Measurements from ENCODE around the gene METTL24.

Gene METTL24, protein sequence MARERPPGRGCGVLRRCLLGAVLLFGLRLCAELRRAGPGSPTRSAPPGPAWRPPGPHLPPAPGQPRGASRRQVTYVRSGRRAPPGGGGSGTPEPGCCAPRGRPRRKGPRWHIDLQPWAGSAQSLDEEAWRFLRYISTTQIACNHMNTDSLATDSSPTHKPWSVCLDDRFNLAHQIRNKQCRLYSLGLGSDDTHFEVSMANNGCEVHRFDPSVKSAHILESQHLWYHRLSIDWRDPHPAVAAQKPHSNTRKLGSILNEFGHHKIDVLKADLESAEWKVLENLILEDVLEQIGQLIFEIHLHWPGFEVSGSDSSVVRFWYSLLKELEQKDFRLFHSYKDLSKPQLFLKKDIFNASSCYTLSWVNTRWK

DNA sequence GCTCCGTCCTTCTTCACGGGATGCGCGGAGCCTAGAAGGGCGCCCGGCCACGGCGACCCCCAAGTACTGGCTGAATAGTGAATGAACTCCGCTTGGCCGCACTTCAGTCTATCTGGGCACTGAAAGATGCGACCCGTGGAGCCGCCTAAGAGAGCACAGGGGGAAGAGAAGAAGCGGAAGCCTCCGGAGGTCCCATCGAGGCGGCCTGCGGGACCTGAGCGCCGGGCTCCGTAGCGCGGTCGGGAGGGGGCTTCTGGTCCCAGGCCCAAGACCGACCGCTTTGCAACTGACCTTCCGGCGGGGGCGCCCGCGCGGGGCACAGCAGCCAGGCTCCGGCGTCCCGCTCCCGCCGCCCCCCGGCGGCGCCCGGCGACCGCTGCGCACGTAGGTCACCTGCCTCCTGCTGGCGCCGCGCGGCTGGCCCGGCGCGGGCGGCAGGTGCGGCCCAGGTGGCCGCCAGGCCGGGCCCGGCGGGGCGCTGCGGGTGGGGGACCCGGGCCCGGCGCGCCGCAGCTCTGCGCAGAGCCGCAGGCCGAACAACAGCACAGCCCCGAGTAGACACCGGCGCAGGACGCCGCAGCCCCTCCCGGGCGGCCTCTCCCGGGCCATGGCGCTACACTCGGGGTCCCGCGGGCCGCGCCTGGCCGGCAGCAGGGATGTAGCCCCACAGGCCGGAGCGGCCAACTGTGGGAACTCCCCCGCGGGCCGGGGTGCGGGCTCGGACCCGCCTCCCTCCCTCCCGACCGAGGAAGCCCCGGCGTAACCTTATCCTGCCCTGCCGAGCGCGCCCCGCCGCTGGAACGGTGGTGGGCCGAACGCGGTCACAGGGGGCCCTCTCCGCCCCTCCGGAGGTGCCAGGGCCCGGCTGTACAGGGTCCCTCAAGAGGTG lies at the start of gene METTL24:
Gene METTL24 (minus strand): TSS at position 686 of the 889 bp plus-strand sequence. CDS start 77 bp downstream, at position 609.
- no peak for DNase-seq (ENCODE audit: low read depth in 2 of 2)

DNA sequence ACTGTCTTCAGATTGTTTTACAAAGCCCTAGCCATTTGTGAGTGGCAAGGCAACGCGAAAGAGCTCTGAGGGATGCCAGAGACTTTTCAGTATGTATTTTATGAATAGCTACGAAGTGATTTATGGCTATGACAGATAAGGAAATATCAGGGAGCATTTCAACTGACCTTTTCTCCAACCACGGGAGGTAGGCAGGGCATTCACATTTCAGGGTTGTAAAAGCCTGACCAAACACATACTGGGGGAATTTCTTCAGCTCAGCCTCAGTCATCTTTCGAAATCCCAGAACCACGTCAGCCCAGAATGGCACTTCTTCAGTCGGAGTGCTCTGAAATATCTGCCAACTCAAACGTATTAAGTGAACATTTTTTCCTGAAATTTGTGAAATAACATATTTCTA lies 46.5 kb upstream of the METTL24 start:
- no peak for DNase-seq (ENCODE audit: low read depth in 2 of 2)

DNA sequence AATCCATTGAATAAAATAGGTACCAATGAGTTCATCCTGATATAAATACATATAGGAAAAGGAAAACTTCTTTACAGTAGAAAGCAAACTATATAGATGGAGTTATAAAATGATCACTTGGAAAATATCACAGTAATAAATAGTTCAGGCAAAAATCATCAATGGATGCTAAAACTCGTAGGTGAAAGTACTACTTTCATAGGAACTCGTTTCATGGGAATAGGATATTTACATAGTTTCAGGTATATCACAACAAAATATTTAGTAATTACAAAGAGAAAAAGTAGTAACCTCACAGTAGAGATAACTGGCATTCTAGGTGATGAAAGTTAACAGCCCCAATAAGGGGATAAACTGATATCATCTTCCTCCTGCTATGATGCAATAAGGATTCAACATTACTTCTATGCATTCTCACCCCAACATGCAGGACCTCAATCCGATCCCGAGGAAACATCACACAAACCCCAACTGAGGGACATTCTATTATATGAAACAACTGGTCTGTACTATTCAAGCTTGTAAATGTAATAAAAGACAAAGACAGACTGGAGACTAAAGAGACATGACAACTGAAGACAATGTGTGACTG lies 43.5 kb upstream of the METTL24 start:
- DNase-seq (ENCODE audit: low read depth in 2 of 2), result no peak

DNA sequence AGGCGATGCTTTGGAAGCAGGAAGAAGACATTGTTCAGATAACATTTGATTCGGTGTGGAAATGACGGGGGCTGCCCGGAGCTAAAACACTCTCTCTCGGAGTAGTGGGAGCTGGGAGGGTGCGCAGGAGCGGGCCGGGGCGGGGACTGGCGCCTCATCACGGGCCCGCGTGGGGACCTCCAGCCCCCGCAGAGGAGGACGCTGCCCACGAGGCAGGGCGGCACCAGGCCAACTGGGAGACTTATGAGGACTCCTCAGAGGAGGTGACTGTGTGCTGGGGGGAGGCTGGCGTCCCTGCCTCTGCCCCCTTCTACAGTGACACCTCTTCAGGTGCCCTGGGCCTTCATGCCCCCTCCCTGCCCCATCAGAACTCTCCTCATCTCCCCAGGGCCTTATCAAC lies 42.1 kb upstream of the METTL24 start:
- DNase-seq (ENCODE audit: low read depth in 2 of 2), result no peak

DNA sequence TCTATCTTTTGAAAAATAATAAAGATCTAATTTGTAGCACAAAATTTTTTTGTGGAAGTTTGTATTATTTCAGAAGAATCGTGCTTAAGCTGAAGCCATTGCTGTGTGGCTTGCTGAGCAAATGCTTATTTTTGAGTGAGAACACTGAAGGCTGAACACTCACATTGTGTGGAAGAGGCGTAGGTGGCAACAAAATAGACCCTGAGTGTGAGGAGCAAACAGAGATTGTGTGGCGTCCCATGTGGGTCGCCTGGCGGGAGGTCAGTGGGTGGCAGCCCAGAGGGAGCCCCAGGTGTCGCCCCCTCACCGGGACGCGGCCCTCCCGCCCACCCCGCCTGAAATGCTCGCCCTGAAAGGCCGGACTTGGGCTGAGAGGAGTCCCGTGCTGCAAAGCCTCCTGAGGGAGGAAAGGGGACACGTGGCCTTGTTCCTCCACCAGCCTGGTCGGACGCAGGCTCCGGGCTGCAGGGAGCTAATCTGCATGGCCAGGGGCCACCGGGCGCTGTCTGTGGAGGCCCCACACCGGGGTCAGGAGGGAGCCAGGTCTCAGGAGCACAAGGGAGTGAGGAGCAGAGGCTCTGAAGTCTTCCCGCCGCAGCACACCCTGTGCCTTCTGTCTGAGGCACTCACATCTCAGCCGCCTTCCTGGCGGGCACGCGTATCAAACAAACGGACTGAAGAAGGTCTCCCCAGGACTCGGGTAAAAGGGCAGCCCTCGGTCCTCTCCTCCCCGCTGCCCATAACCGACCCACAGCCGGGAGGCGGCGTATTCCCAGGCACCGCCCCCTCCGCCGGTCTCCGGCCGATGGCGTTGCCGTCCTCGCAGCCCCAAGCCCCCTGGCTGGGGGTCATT lies 41.3 kb upstream of the METTL24 start:
- no peak for DNase-seq (ENCODE audit: low read depth in 2 of 2)

DNA sequence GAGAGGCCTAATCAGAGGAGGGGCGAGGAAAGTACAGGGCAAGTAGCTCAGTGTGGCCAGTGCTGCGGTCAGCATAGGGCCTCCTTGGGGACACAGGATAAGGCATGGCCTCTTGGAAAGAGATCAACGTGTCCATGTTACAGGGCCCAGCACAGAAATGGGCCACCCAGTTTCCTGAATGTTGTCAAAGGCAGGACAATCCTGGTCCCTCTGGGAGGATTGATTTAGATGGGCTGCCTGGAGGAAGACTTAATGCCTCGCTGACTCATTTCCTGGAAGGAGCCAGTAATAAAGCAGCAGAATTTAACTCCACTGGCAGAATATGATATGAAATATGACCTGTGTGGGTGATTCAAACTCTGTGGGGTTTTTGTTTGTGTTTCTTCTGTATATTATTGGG lies 40.6 kb upstream of the METTL24 start:
- no peak for DNase-seq (ENCODE audit: low read depth in 2 of 2)

DNA sequence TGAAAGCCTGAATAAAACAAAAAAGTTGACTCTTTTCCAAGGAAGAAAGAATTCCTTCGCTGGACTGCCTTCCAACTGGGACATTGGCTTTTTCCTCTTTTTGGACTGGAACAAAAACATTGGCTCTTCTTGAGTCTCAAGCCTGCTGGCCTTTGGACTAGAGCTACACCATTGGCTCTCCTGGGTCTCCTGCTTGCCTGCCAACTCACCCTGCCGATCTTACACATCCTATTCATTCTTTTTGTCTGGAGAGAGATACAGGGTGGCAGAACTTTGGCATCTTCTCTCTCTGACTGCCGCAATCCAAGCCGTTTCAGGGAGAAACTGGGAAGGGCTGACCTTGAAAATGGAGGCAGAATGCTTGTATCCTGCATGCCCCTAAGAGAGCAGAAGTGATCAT lies 37.1 kb upstream of the METTL24 start:
- no peak for DNase-seq (ENCODE audit: low read depth in 2 of 2)

DNA sequence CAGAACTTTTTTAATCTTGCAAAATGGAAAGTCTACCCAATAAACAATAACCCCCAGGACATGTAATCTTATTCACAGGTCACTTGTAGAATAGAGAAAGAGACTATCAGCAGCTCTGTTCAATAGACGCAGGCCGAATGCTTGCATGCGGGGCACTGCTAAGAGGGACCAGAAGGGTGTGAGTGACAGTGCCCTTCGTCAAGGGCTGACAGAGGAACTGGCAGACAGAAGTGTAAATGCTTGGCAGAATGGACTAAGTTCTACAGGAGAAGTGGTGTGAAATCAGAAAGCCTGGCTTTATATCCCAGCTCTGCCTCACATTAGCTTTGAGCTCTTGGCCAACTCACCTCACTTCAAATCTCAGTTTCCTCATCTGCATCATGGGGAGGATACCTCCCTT lies 36.3 kb upstream of the METTL24 start:
- no peak for DNase-seq (ENCODE audit: low read depth in 2 of 2)

DNA sequence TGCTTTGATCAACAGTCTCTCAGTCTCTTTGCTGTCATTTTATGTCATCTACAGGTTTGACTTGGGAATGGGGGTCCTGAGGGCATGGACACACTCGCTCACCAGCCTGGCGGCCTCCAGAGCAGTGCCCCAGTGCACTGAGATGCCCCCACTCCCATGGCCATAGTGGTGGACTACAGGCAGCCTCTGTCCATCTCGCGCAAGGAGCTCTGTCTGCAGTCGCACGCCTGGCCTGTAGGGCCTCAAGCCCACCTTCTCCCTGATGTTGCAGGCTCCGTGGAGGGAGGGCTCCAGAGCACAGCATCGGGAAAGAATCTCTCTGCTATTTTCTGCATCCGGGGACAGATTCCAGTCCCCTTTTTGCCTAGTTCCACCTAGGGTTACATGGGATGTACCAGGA lies 34.6 kb upstream of the METTL24 start:
- no peak for DNase-seq (ENCODE audit: low read depth in 2 of 2)

DNA sequence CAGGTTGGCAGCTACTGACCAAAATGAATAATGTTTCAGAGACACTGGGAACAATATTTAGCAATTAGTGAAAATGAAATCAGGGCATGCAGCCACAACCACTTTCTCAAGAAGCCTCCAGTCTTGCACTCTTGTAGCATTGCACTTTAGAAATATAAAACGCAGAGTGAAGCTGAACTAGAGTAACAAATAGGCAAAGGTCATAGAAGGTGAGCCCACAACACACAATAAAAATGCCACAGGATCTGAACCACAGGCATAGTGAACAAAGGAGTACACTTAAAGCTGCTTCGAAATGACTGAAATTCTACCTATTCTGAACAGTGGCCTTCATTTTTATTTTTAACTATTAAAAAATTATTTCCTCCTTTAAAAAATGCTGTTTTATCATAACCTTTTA lies 32.3 kb upstream of the METTL24 start:
- DNase-seq (ENCODE audit: low read depth in 2 of 2), result no peak

DNA sequence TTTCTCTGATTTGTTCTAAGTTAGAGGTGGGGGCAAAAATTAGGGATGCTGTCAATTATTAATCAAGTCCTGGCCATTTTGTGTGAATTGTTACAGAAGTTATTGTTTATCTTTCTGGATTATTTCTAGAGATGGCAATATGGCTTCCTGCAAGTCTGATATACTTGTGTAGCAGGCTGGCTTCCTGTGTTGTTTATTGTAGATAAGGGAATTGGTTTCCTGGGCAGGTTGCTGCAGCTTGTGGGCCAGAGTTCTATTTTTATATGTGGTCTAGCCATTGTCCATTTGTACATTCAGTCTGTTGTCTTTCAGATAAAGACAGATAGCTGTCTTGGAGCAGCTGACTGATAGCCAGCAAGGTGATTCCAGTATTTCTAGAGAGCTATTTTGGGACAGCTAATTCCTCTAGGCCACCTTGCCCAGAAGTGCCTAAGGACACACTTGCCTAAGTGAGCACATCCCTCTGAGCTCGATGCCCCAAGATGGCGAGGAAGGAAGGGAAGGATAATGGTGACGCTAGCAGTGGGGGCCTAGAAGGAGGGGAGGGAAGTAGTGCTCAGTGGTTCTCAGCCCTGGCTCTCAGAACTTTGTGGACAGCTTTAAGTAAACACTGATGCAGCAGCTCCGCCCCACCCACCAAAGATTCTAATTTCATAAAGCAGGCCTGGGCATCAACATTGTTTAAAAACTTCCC lies 31.7 kb upstream of the METTL24 start:
- no peak for DNase-seq (ENCODE audit: low read depth in 2 of 2)

DNA sequence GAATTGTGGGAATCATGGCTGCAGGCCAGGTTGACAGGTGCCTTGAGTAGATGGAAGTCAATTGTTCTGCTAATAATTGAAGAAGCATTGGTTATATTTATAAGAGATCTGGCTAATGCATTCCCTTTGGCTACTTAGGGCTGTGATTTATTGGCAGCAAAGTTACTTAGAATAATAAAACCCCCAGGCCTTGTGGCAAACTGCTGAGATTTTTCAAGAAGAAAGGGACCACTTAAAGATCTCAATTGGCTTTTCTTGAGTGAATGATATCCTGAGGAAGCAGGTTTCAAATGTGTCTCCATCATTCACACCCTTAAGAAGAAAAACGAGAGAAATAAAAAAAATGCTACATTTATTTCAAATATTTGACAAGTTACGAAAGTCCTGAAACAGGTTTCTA lies 29.8 kb upstream of the METTL24 start:
- no peak for DNase-seq (ENCODE audit: low read depth in 2 of 2)

DNA sequence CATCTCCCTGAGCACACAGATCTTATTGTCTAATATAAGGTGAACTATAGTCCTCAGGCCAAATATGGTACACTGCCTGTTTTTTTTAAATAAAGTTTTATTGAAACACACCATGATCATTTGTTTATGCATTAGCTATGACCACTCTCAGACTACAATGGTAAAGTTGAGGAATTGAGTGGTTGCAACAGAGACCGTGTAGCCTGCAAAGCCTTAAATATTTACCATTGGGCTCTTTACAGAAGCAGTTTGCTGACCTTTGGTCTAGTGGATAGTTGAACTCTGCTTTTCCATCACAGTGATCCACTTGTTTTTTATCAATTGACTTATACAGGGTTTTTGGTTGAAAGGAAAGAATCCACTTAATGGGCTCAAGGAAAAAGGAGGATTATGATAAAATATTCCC lies 27.3 kb upstream of the METTL24 start:
- DNase-seq (ENCODE audit: low read depth in 2 of 2), result no peak

DNA sequence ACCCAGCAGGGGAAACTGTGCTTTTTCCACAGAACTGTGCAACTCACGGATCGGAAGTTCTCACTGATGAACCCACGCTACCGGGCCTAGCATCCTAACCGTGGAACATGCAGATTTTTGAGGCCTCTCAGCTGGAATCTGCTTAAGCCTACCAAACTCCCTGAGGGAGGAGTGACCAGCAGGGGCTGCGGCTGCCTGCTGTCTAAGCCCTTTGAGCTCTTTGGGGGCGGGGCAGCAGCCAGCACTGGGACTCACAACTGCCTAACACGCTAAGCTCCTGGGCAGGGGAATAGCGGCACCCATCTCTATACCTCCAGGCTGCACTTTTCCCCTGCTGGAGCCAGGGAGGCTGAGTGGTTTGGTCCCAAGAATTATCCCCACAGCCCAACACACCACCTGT lies 20.4 kb upstream of the METTL24 start:
- DNase-seq (ENCODE audit: low read depth in 2 of 2), result no peak

DNA sequence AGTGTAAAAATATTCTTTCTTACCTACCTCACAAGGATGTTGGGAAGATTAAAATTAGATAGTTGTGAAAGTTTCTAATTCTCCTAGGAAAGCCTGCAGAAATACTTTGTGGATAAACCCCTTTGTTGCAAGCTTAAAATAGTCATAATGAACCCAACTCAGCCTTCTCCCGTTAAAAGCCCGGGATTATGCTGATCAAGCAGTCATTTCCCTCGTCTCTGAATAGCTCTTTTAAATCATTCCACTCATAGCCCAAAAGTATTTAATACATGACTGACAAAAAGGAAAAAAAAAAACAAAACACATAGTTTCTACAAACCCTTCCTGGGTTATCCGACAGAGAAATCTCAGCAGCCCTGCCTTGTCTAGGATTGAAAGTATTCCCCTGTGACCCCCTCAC lies 10.9 kb upstream of the METTL24 start:
- DNase-seq (ENCODE audit: low read depth in 2 of 2), result no peak

DNA sequence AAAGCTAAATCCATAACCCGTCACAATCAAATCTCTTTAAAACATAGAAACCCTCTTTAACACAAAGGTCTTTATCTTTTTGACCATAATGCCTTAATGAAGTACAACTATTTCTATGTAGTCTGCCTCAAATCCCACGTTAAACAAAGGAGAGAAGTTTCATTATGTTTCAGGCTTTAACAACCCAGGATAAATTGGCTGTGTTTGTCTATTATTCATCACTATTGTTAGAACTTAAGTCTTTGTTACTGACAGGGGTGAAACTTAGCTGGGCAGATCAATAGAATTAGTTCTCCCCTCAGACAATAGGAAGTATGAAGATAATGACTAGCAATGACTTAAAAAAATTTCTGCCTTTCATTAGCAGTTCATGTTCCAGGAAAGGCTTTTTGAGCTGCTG lies 10.1 kb upstream of the METTL24 start:
- no peak for DNase-seq (ENCODE audit: low read depth in 2 of 2)

DNA sequence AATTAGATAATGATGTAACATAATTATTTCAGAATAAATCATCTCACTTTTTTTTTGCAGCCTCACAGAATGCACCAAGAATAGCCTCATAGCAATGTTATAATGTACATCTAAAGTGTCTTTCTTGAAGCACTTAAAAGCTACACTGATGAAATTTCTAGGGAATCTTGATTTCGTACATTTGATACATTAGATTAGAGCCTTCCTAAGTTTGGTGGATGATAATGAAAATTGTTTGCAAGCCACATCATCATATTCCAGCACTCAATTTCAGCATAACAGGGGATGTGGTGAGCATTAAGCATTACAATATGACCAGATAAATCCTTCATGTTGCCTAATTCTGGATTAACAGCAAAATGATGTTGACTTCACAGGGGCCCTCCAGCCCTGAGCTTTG lies 9.7 kb upstream of the METTL24 start:
- DNase-seq (ENCODE audit: low read depth in 2 of 2), result no peak

DNA sequence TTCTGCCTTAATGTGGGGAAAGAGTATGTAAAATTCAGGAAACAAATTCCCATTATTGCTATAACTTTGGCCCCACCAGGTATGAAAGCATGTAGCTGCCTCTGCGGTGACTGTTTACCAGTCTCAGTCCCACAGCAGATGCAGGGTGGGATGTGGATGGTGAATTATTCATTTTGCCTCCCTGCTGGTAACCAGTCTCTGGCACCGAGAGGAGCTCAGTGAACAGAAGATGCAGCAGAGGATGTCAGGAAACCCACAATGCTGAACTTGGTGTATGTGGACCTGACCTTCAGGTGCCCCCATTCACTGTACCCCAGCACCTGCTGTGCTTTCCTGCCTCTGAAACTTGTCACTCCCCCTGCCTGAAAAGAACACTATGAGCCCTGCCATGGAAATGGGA lies 8.8 kb upstream of the METTL24 start:
- DNase-seq (ENCODE audit: low read depth in 2 of 2), result no peak

DNA sequence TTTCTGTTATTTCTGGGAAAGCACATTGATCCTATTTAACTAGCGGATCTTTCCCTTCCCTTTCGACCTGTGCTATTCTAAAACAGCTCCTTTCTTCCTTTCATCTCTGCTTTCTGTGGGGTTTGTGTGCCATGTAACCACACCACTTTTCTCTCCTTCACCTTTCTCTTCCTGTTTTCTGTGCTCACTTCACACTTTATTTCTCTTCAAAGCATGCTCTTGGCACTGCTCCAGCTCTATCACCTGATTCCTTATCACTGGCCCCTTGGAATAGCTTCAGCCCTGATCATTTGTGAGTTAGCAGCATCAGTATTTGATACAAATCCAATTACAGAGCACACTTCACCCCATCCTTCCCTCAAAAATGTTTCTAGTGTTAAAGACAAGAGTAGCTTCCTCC lies 8.1 kb upstream of the METTL24 start:
- DNase-seq (ENCODE audit: low read depth in 2 of 2), result no peak

DNA sequence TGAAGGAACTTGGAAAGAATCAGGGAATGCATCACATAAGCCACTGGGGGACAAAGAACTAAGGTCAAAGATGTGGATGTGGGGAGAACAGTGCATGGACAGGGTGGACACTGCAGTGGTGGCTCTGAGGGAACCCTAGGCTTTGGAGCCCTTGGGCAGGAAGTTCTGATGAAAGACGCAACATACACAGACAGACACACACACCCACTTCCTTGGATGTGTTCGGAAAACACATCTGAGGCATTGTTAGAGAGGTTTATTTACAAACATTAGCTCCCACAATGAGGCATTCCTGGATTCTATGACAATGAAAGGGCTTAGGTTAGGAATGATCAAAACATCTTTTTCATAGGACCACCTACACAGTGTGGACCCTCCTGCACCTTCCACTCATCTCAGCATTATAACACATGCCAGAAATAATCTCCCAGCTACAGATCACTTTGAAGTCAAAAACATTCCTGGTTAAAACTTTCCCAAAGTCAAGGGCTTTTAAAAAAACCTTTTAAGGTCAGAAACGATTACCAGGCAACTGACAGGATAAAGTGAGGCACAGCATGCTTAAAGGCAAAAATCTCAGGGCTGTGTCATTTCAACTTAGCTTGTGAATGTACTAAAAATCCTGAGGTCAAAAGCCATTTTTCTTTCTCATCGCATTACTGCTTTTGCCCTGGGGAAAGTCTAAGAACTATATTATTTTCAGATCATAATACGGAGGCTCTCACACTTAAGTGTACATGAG lies 6.4 kb upstream of the METTL24 start:
- no peak for DNase-seq (ENCODE audit: low read depth in 2 of 2)

Measured in stimulated activated CD8-positive, alpha-beta memory T cell treated with anti-CD3 and anti-CD28 coated beads, Interleukin-15, amount 100 ng/mL, for 48 hours (primary cell).